ENCODE measurements around the gene F2.

F2 gene

GRCh38 chr11:46678741-46679130 lies 40.3 kb upstream of the F2 start:
- Histone ChIP-seq H2AK5ac (ENCODE audit: low read length) (no peak overlapping the region), H3K4ac (ENCODE audit: low read depth, low read length) (no peak overlapping the region), H3K27me3 (ENCODE audit: insufficient read depth, low read length) (no peaks in the 10 kb centered on the region), H3K14ac (ENCODE audit: low read length) (no peak overlapping the region), H3K9me3 (ENCODE audit: insufficient read depth, low read depth, low read length) (no peaks in the 10 kb centered on the region), H3K9ac (ENCODE audit: low read length) (no peak overlapping the region), H3K79me1 (ENCODE audit: low read length) (peaks cover 11% of the 10 kb centered on the region), H4K91ac (ENCODE audit: low read depth, low read length) (no peak overlapping the region), H4K8ac (ENCODE audit: low read depth, low read length) (no peak overlapping the region), H3K18ac (ENCODE audit: low read length) (no peak overlapping the region), H3K23ac (ENCODE audit: low read length) (no peak overlapping the region), H2BK12ac (ENCODE audit: low read length) (no peak overlapping the region), H2BK5ac (ENCODE audit: low read depth, low read length, poor library complexity) (no peak overlapping the region), H2AFZ (ENCODE audit: insufficient read depth, low read length, poor library complexity) (no peak overlapping the region), H4K12ac (ENCODE audit: low read depth, low read length) (no peak overlapping the region), H3K36me3 (ENCODE audit: control insufficient read depth in 1 of 2, insufficient read depth in 2 of 2, low read length in 2 of 2) (peaks cover 52 to 56% of the 10 kb centered on the region in 2 experiments), H3K4me3 (ENCODE audit: low read depth, low read length) (no peak overlapping the region), H3K79me2 (ENCODE audit: control insufficient read depth, insufficient read depth, low read length, poor library complexity) (no peaks in the 10 kb centered on the region), H3K4me2 (ENCODE audit: low read length) (no peak overlapping the region), H3K4me1 (ENCODE audit: control insufficient read depth in 1 of 2, insufficient read depth in 2 of 2, low read length in 2 of 2) (peaks cover 15 to 18% of the 10 kb centered on the region in 2 experiments), H2BK120ac (ENCODE audit: insufficient read depth, low read length, poor library complexity) (no peak overlapping the region), H3K27ac (ENCODE audit: low read depth, low read length) (no peak overlapping the region)
- no CpG with 5 or more reads among the region's 9 CpGs for WGBS (ENCODE audit: extremely low coverage, insufficient coverage, insufficient read length)
- DNase-seq, result no peak

DNA sequence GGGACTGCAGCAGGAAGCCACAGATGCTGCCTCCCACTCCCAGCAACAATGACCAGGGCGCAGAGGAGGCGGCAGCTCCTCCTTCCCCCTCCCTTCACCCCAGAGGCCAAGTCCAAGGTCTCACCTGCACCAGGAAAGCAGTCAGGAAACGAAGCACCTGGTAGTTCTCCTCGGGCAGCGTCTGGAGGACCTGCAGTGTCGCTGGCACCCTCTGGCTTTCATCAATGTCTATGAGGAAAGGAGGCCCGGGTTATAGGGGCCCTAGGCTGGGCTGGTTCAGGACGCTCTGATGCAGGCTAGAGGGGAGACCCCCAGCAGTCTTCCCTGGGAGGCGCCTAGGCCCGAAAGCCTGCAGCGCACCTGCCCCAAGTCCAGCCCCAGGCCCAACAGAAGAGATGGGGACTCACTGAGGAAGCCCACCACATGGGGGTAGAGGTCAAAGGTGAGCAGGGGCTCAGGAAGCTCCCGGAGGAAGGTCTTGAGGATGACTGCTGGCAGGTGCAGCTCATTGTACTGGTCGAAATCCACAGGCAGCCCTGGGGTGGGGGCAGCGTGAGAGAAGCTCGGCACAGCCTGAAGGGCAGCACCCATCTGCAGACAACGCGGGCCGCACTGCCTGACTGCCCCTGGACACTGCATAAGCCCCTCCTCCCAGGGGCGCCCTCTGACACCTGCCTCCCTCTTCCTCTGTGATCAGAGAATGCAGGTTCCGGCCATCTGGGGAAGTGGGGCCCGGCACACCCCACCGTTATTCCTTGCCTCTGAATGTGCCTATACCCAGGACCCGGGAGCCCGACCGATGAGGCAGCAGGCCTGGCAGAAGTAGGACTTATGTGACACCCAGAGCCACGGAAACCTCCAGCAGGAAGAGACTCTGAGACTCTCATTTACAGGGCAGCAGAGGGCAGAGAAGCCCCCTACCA lies 39.5 kb upstream of the F2 start:
- Histone ChIP-seq H4K12ac (ENCODE audit: low read depth, low read length) (no peak overlapping the region), H3K4me3 (ENCODE audit: low read depth, low read length) (no peak overlapping the region), H2AFZ (ENCODE audit: insufficient read depth, low read length, poor library complexity) (no peak overlapping the region), H3K4me1 (ENCODE audit: control insufficient read depth in 1 of 2, insufficient read depth in 2 of 2, low read length in 2 of 2) (peaks cover 10% of the 10 kb centered on the region in 2 experiments), H3K27me3 (ENCODE audit: insufficient read depth, low read length) (no peaks in the 10 kb centered on the region), H3K4ac (ENCODE audit: low read depth, low read length) (no peak overlapping the region), H3K14ac (ENCODE audit: low read length) (no peak overlapping the region), H3K79me1 (ENCODE audit: low read length) (peaks cover 10% of the 10 kb centered on the region), H3K27ac (ENCODE audit: low read depth, low read length) (no peak overlapping the region), H2BK12ac (ENCODE audit: low read length) (no peak overlapping the region), H3K23ac (ENCODE audit: low read length) (no peak overlapping the region), H3K9me3 (ENCODE audit: insufficient read depth, low read depth, low read length) (no peaks in the 10 kb centered on the region), H4K91ac (ENCODE audit: low read depth, low read length) (no peak overlapping the region), H3K18ac (ENCODE audit: low read length) (no peak overlapping the region), H3K79me2 (ENCODE audit: control insufficient read depth, insufficient read depth, low read length, poor library complexity) (no peaks in the 10 kb centered on the region), H3K36me3 (ENCODE audit: control insufficient read depth in 1 of 2, insufficient read depth in 2 of 2, low read length in 2 of 2) (peaks cover 52 to 57% of the 10 kb centered on the region in 2 experiments), H3K4me2 (ENCODE audit: low read length) (no peak overlapping the region), H4K8ac (ENCODE audit: low read depth, low read length) (no peak overlapping the region), H2AK5ac (ENCODE audit: low read length) (no peak overlapping the region), H2BK120ac (ENCODE audit: insufficient read depth, low read length, poor library complexity) (no peak overlapping the region), H2BK5ac (ENCODE audit: low read depth, low read length, poor library complexity) (no peak overlapping the region), H3K9ac (ENCODE audit: low read length) (no peak overlapping the region)
- no peak for DNase-seq
- no CpG with 5 or more reads among the region's 26 CpGs for WGBS (ENCODE audit: extremely low coverage, insufficient coverage, insufficient read length)

GRCh38 chr11:46680164-46680760 lies 38.8 kb upstream of the F2 start:
- no peak overlapping the region for H2BK12ac ChIP-seq (ENCODE audit: low read length)

DNA sequence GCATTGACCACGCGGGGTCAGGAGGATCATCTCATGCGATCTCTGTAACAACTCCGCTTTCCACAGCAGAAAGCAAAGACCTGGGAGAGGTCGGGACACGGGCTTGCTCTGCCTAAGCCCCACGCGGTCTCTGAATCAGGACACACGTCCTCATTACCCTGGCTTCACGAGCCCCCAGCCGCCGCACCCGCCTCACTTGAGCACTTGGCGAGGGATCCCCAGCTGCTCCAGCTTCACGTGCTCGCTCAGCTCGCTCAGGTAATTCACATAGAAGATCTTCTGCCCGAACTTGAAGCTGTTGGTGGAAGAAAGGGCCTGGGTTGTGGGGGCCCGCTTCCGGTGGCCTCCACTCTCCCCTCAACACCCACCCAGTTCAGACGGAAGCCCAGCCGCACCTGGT lies 38.2 kb upstream of the F2 start:
- H3K36me3 ChIP-seq (ENCODE audit: control insufficient read depth in 1 of 2, insufficient read depth in 2 of 2, low read length in 2 of 2), result peaks cover 52 to 55% of the 10 kb centered on the region in 2 experiments
- no peak overlapping the region for H2BK120ac ChIP-seq (ENCODE audit: insufficient read depth, low read length, poor library complexity)
- H2AK5ac ChIP-seq (ENCODE audit: low read length), result no peak overlapping the region
- no peak overlapping the region for H2AFZ ChIP-seq (ENCODE audit: insufficient read depth, low read length, poor library complexity)
- WGBS (ENCODE audit: extremely low coverage, insufficient coverage, insufficient read length), result no CpG with 5 or more reads among the region's 22 CpGs
- H3K4me1 ChIP-seq (ENCODE audit: control insufficient read depth in 1 of 2, insufficient read depth in 2 of 2, low read length in 2 of 2), result peaks cover 2% of the 10 kb centered on the region in 2 experiments
- no peaks in the 10 kb centered on the region for H3K79me2 ChIP-seq (ENCODE audit: control insufficient read depth, insufficient read depth, low read length, poor library complexity)
- H3K27me3 ChIP-seq (ENCODE audit: insufficient read depth, low read length), result no peaks in the 10 kb centered on the region
- no peak overlapping the region for H3K4ac ChIP-seq (ENCODE audit: low read depth, low read length)
- no peak overlapping the region for H4K8ac ChIP-seq (ENCODE audit: low read depth, low read length)
- H3K14ac ChIP-seq (ENCODE audit: low read length), result no peak overlapping the region
- no peak overlapping the region for H3K4me3 ChIP-seq (ENCODE audit: low read depth, low read length)
- H2BK5ac ChIP-seq (ENCODE audit: low read depth, low read length, poor library complexity), result no peak overlapping the region
- H2BK12ac ChIP-seq (ENCODE audit: low read length), result no peak overlapping the region
- no peak overlapping the region for H4K12ac ChIP-seq (ENCODE audit: low read depth, low read length)
- no peak overlapping the region for H3K4me2 ChIP-seq (ENCODE audit: low read length)
- no peaks in the 10 kb centered on the region for H3K9me3 ChIP-seq (ENCODE audit: insufficient read depth, low read depth, low read length)
- no peak overlapping the region for H3K27ac ChIP-seq (ENCODE audit: low read depth, low read length)
- H3K79me1 ChIP-seq (ENCODE audit: low read length), result peaks cover 3% of the 10 kb centered on the region
- H3K9ac ChIP-seq (ENCODE audit: low read length), result no peak overlapping the region
- no peak overlapping the region for H3K18ac ChIP-seq (ENCODE audit: low read length)
- no peak for DNase-seq
- no peak overlapping the region for H4K91ac ChIP-seq (ENCODE audit: low read depth, low read length)
- no peak overlapping the region for H3K23ac ChIP-seq (ENCODE audit: low read length)

More at GRCh38 chr11:46680164-46680760, 38.8 kb upstream of the F2 start:
- H2AFZ ChIP-seq (ENCODE audit: insufficient read depth, low read length, poor library complexity), result no peak overlapping the region
- H3K23ac ChIP-seq (ENCODE audit: low read length), result no peak overlapping the region
- H4K8ac ChIP-seq (ENCODE audit: low read depth, low read length), result no peak overlapping the region
- no peak overlapping the region for H4K91ac ChIP-seq (ENCODE audit: low read depth, low read length)
- H3K18ac ChIP-seq (ENCODE audit: low read length), result no peak overlapping the region
- no peaks in the 10 kb centered on the region for H3K27me3 ChIP-seq (ENCODE audit: insufficient read depth, low read length)
- no peak overlapping the region for H3K14ac ChIP-seq (ENCODE audit: low read length)
- H3K4me3 ChIP-seq (ENCODE audit: low read depth, low read length), result no peak overlapping the region
- H3K36me3 ChIP-seq (ENCODE audit: control insufficient read depth in 1 of 2, insufficient read depth in 2 of 2, low read length in 2 of 2), result peaks cover 52 to 57% of the 10 kb centered on the region in 2 experiments
- H3K4me2 ChIP-seq (ENCODE audit: low read length), result no peak overlapping the region
- peaks cover 8% of the 10 kb centered on the region for H3K79me1 ChIP-seq (ENCODE audit: low read length)
- WGBS (ENCODE audit: extremely low coverage, insufficient coverage, insufficient read length), result no CpG with 5 or more reads among the region's 21 CpGs
- no peak for DNase-seq
- H3K27ac ChIP-seq (ENCODE audit: low read depth, low read length), result no peak overlapping the region
- no peaks in the 10 kb centered on the region for H3K79me2 ChIP-seq (ENCODE audit: control insufficient read depth, insufficient read depth, low read length, poor library complexity)
- H2BK5ac ChIP-seq (ENCODE audit: low read depth, low read length, poor library complexity), result no peak overlapping the region
- no peaks in the 10 kb centered on the region for H3K9me3 ChIP-seq (ENCODE audit: insufficient read depth, low read depth, low read length)
- no peak overlapping the region for H3K4ac ChIP-seq (ENCODE audit: low read depth, low read length)
- no peak overlapping the region for H4K12ac ChIP-seq (ENCODE audit: low read depth, low read length)
- no peak overlapping the region for H2BK120ac ChIP-seq (ENCODE audit: insufficient read depth, low read length, poor library complexity)
- no peak overlapping the region for H2AK5ac ChIP-seq (ENCODE audit: low read length)
- H3K9ac ChIP-seq (ENCODE audit: low read length), result no peak overlapping the region
- peaks cover 7 to 8% of the 10 kb centered on the region in 2 experiments for H3K4me1 ChIP-seq (ENCODE audit: control insufficient read depth in 1 of 2, insufficient read depth in 2 of 2, low read length in 2 of 2)
